GM21737 (cell line): Measurements from ENCODE around the gene PGM5.

Source experiments
- ATAC-seq: cut with Tn5 transposase; IDR thresholded peaks from one replicate; pipeline ENCODE4 v1.9.1; 2021; ENCODE audit warnings: mild to moderate bottlenecking, moderate library complexity; ENCODE audit not compliant: unreplicated experiment

The PGM5 gene

DNA sequence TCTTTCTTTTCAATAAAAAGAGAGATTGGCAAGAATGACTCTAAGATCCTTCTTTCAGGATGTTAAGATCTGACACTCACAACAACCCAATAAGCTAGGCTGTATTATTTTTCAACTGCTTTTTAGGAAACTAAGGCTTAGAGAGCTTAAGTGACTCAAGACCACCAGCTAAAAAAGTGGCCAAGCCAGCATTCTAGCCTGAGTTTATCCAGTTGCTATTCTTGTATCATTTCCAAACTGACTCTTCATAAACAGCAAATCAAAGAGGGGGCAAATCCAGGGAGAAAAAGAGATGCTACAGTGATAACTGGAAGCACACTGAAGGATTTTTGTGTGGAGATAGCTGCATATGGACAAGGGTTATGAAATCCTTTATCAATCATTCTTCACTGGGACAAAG lies 137.1 kb downstream of the PGM5 start:
- ATAC-seq: no peak

DNA sequence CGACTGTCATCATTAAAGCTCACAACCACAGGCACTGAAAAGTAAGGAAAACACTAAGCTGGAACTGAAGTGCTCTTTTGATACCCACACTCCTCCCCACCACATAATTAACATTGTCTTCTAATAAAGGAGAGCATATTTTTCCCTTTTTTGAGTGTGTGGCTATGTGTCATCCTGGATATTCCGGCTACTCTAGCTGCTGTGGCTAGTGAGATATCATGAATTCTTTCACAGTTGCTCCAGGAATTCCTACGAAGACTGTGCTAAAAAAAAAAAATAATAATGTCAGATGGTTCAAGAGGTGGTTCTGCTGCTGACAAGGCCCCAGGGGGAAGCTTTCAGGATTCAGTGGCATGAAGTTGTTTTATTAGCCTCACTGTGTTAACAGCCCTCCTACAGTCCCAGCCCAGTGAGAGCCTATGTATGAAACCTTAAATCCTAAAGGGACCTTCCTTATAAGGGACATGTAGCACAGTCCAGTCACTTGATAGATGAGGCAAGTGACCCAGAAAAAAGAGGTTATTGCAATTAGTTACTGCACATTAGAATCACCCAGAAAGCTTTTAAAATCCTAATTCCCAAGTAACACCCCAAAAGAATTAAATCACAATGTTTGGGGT lies 137.7 kb downstream of the PGM5 start:
- ATAC-seq: no peak

DNA sequence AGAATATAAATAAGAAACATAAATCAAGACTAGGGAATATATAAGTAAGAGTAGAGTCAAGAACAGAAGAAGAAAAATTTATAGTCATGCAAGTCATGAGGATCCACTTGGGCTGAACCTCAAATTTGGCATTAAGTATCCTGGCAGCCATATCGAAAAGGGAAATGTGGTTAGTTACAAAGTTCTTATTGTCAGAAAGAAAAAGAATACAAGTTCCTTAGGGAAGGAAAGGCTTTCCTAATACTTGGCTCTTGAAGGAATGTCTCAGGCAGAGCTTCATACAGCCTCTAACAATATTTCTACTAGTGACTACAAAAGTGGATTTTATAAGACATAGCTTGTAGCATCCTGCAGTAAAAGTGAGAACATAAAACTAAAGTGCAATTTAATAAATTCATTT lies 138.8 kb downstream of the PGM5 start:
- ATAC-seq: no peak

DNA sequence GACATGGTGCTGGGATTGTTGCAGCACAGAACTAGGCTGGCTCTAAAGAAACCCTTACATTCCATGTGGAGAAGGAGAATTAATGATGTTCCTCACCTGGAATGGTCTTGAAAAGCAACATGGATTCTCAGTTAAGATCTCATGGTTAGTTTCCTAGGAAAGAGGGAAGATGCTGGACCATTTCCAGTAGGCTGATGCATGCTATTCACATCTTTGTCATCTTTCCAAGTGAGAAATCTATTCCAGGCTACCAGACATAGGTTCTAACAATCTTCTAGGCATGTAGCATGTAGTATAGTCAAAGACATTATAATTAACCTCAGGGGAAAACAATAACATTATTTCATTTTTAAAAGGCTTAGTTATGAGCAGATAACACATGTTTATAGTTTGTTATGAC lies 139.9 kb downstream of the PGM5 start:
- no peak for ATAC-seq

DNA sequence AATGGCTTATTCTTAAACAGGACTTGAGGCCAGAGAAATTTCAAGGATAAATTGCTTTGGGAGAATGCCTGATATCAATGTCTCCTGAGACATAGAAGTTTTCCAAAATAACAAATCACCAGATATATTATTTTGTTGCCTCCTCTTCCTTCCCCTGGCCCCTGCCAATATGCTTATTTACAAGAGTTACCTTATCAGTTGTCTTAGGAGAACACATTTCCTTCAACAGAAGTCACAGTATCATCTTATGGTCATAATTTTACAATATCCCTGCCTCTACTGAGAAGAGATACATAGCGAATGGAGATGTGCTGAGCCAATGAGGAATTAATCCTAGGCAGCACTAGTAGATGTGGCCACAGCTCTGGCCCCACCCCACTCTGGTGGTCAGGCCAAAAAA lies 141.2 kb downstream of the PGM5 start:
- ATAC-seq: no peak

DNA sequence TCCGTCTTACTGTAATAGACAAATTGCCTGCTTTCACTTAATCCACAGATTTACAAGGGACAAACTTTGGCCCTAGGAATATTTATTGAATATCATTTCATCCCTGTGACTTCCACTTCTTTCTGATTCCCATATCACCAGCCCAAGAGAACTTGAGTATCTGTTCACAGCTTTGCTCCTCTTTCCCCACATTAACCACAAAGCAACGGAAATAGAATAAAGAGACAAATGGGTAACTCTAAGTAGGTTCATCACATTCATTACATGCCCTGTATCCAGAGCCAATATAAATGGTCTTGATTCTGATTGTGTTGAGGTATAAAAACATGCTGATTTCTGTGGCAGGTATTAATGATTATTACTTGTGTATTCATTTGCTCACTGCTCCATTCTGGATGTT lies 142.4 kb downstream of the PGM5 start:
- no peak for ATAC-seq

DNA sequence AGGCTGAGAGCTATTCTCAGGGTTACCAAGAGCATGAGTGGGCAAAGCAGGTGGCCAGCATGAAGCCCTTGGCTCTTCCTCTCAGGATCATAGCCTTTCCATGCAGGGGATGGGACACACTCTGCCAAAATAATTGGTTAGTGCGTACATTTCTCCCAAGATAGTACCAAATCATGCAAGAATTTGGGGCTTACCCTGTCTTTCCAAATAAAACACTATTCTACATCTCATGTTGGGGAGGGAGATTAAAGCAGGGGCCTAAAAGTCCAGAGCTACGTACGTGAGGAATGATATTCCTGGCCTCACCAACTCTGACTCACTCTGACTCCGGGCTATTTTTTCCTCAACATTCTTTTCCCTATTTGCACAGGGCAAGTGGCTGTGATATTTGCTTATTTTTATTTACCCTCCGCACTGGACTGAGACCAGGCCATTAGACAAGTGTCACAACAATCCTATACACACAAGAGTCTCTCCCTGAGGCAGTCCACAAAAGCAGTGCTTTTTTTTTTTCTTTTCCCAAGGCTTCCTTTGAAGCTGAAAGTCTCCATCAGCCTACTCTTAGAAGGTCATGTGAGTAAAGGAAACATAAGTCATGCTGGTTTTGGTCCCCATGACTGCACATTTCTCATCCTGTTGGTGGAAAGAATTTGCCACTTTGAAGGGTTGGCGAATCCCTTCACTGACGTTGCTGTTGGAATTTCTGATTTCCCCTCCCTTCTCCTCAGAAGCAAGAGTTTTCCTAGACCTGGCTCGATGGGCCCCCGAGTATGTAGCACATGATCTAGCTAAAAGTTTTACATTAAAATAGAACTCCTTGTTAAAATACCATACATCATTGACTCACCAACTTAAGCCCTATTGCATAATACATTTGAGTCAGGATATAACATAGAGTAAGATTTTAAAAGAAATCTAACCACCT lies 144.3 kb downstream of the PGM5 start:
- ATAC-seq: no peak

DNA sequence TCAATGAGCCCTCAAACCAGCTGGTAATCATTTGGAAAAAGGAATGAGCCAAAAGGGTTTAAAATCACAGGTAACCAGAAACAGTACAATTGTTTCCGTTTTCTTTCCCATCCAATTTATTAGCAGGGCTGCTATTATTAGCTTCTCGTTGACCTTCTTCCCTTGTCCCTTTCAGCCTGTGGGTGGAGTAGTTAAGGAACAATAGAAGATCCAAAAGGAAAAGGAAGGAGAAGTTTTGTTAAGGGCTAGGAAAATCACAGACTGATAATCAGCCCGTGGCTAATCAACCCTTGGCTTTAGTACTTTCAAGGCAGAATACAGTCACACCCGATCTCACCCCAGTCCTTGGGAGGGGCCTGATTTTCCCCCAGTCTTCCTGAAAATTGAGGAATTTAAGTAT lies 145.9 kb downstream of the PGM5 start:
- ATAC-seq: no peak

DNA sequence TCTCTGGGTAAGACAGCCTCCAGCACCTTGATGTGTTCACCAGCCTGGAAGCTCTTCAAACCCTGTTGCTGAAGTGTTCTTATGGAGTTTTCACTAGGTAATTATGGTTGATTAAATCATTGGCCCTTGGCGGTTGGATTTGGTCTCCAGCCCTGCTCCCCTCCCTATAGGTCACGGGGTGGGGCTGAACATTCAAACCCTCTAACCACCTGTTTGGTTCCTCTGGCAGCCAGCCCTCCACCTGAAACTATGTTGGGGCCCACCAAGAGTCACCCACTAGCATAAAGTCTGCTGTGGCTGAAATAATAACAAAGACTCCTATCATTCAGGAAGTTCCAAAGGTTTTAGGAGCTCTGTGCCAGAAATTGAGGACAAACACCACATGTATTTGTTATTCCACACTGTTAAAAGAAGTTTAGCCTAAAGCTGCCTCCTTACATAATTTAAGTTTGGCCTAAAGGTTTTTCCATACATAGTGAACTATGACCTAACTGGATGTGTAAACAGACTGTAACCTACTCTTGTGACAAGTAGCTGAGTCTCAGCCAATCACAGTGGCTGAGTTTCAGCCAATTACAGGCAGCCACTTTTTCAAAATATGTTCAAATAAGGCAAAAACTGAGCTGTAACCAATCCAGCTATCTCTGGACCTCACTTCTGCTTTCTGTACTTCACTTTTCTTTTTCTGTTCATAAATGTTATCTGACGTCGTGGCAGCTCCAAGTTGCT lies 149.4 kb downstream of the PGM5 start:
- ATAC-seq: no peak

DNA sequence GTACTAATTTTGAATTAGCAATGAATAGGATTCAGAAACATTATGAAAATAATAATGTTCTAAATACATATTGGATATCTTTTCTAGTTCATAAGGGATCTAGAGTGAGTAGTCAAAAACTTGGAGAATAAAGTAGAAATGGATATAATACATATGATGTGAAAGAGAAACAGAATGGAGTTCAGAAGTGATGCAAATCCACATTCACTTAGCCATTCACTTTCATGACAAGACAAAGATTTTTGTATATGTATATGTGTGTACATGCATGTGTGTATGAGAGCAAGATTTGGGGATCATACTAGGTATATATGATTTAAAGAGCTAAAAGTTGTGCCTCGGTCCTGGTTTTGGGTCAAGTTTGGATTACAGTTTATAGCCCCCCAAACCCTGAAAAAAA lies 150.1 kb downstream of the PGM5 start:
- no peak for ATAC-seq

DNA sequence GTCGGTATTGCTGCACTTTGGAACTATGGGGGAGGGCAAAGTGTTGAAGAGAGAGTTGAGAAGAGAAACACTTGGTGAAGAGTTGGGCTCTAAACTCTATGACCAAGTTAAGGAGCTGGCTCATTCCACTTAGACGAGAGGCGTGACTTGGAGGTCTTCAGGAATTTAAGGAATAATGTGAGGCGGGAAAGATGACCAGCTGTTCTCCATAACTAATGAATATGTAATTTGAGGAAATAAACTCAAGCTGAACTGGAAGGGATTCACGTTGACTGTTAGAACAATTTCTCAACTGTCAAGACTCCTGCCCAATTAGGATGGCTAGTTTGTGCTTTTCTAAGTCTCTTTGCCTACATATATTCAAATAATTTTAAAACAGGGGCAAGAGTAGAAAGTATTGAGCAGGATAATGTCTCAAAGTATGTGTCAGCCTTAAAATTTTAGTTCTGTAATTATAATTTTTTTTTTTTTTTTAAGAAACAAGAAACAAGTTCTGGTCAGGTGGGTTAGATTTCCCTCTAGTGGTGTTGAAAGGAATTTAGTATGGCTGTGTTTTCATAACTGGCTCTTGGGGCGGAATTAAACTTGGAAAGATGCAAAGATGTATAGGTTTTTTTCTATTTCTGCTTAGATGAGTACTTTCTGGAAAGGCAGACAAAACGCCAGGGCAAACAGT lies 150.9 kb downstream of the PGM5 start:
- no peak for ATAC-seq

DNA sequence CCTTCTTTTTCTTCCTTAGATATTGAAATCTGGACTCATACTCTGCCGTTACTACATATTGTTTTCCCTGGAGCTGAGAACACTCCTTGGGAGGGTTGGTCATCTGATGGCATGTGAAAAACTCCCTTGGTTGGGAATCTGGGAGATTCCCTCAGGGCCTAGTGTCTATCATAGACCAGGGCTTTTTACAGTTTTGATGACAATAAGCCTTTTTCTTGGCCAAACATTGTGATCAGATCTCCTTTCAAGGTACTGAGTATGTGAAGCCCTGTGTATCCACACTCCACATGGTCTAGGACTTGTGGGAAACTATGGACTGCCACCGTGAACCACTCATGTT lies 151.4 kb downstream of the PGM5 start:
- ATAC-seq: no peak

DNA sequence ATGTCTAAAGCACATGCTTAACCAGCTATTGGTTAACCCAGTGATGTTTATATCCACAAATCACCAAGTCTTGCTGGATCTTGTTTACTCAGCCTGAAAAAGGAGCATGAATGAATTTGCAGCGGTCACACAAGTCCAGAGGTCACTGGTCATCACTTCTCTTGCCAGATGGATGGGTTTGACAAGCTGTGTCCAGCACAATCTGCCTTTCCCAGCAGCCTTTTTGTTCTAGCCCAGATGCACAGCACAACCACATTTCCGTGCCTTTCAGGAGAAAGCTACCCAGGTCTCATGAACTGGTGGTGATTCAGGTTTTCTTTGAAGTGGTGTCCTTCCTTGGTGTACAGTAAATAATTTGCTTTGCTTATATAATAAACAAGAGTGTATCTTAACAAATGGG lies 152.1 kb downstream of the PGM5 start:
- no peak for ATAC-seq

DNA sequence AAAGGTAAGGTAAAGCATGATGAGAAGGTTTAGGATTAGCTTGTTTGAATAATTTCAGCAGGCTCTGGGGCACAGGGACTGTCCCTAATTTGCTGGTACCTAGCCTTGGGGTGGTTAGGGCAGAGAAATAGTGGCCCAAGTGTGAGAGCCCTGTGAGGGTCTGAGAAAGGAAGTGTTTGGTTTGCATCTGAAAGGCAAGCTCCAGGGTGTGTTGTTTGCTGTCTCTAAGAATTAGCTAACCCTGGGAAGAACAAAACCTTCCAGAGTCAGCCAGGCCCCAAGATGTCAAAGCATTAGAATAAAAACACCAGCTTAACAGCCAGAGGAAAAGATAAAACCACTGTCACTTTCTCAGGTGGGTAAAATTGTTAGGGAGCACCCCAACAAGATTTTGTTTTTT lies 153.3 kb downstream of the PGM5 start:
- ATAC-seq: no peak

DNA sequence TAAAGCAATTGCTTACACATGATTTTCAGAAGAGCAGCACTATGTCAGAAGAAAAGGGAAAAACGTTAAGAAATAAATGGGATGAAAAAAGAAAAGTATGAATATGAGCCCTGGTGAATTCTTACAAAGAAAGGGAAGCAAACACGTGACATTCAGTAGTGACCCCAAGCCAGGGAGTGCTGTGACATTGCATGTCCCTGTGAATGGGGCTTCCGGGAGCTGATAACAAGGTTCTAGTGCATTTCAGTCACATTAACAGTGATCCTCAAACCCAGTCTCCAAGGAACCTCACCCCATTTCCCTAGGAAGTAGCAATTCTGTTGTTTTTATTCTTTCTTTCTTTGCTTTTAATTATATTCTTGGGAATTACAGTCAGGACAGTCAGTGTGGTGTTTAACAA lies 157.0 kb downstream of the PGM5 start:
- ATAC-seq: no peak

DNA sequence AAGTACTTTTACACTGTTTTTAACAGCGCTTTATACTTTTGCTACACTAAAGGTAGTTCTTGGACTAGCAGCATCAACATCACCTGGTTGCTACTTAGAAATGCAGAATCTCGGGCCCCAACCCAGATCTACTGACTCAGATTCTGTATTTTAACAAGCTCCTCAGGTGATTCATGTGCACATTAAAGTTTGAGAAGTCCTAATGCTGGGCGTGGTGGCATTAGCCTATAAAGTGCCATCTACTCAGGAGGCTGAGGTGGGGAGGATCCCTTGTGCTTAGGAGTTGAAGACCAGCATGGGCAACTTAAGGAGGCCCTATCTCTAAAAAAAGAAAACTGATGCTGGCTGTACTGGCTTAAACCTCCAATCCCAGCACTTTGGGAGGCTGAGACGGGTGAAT lies 157.6 kb downstream of the PGM5 start:
- ATAC-seq: no peak

DNA sequence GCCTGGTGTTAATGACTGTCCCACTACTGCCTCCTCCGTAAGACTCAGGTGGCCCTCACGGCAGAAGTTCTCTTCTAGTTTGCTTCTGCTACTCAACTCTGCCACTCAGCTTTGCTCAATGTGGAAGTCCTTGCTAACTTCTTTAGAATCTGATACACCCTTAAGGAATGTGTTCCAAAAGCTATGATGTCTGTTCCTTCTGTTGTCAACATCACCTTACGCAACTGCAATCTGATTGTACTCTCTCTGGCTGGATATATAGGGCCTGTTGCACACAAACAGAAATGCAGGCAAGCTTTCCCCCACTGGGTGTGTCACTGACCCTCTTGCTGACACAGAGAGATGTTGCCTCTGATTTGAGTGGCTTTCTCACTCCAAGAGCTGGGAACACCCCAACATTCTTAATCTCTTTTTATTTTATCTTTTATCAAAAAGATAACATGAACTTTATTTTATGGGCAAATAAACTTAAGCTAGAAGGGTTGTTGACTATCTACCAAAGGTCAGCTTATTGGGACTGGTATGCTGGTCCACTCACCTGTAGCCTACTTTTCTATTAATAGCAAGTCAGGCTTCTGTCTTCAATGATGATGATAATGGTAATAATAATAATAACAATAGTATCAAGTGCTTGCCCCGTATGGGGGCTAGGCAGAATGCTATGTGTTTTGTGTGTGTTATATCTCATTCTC lies 159.1 kb downstream of the PGM5 start:
- ATAC-seq: no peak

DNA sequence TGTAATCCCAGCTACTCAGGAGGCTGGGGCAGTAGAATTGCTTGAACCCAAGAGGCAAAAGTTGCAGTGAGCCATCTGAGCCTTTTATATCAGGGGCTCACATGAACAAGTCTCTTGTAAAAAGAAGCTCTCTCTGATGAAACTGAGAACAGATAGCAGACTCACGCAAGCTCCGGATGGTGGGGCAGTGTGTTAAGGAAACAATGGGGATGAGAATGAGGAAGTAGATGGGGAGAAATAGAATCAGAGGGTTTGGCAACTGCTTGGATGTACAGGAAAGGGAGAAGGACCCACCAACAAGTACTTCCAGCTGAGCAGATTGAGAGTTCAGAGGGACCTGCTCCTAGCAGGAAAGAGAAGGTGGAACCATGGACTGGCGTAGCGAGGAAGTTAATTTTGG lies 165.7 kb downstream of the PGM5 start:
- no peak for ATAC-seq

DNA sequence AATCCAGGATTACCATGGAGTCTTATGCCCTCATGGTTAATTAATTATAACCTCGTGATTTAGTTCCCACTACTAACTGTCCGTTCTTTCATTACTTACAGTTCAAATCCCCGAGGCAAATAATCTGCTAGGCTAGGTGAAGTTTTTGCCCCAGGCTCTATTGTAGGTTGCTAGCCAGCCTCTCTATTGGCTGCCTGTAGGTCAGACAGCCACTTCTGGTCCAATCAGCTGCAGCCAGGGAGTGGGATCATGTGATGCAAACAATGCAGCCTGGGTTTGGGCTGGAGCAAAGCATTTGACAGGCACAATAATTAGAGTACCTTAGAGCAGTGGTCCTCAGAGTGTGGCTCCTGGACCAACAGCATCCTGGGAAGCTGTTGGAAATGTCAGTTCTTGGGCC lies 166.5 kb downstream of the PGM5 start:
- ATAC-seq: no peak

DNA sequence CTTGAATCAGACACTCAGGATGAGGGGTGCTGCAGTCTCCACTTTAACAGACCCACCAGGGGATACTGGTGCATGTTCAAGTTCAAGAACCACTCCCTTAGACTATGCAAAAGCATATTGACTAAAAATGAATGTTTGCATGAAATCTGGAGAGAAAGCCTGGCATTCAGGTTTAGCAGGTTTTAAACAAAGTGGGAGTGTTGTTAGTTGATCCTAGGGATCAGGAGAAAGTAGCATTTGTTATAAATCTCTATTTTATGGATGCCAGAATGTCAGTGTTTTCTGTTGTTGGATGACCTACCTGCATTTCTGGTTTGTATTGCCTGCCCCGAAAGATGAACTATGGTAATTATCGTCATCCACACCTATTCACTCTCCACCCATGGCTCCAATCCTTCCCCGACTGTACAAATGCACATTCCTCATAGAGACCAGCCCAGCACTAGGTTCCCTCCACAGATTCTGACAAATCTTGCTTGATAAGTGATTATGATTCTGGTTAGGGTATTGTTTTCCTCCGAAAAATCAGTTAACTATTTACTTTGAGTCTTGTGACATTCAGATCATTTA lies 167.0 kb downstream of the PGM5 start:
- no peak for ATAC-seq

DNA sequence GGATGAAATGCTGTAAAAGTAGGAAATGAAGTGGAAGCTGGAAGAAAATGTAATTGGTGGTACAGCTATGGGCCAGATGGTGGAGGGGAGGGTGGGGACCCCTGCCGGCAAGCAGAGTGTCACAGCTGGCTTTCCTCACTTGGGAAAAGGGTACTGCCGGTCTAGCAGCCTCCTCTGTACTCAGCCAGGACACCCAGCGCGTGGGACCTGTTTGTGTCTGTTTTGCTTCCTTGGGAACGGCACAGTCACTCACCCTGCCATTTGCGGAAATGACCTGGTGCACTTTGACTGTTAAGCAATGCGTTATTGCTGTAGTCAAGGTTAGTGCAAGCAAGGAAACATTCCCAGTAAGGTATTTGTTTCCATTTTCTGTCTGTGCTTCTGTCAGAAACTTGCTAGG lies 174.2 kb downstream of the PGM5 start:
- ATAC-seq: no peak
